GM19438 (cell line): Measurements from ENCODE around the gene CNGA3.

Experiments
- ATAC-seq: cut with Tn5 transposase; IDR thresholded peaks from one replicate; pipeline ENCODE4 v1.9.1; 2021; ENCODE audit warnings: low read depth; ENCODE audit not compliant: unreplicated experiment

CNGA3 gene

GRCh38 chr2:98376301-98376910, 30.1 kb downstream of the CNGA3 start:
- no peak for ATAC-seq

DNA sequence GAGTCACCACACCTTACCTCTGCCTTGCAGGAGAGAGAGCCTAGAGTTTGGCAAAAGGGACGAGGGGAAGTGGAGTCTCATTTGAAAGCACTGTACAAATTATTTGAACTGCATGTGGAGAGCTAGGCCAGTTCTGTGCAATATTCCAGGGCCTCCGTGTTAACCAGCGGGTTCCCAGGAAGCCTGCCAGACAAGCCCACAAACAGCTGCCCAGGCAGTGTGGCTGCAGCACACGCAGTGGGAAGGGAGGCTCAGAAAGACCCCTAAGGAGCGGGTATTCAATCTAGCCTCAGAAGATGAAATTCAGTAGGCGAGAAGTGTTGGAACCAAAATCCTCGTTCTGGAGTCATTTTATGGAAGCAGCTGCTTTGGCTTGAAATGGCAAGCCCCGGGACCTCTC, 30.7 kb downstream of the CNGA3 start:
- ATAC-seq = no peak

GRCh38 chr2:98377544-98377943, 31.3 kb downstream of the CNGA3 start:
- ATAC-seq = no peak

DNA sequence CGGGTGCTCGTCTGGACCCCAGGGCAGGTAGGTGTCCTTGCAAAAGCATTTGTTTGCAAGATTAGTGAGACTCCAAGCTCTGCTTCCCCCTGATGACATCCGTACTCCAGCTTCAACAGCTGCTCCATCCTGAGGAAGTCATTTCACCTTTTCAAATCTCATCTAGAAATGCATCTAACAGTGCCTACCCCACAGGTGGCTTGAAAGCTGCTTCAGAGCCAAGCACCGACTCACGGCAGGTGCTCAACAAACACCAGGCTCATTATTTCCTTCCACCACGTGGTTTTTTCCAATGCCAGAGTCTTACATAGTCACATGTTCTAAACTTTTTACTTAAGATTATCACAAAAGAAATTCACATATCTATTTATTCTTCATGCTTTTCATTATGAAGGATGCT, 31.9 kb downstream of the CNGA3 start:
- ATAC-seq = no peak

- no peak for ATAC-seq
Observed at GRCh38 chr2:98378901-98379300, 32.6 kb downstream of the CNGA3 start.

DNA sequence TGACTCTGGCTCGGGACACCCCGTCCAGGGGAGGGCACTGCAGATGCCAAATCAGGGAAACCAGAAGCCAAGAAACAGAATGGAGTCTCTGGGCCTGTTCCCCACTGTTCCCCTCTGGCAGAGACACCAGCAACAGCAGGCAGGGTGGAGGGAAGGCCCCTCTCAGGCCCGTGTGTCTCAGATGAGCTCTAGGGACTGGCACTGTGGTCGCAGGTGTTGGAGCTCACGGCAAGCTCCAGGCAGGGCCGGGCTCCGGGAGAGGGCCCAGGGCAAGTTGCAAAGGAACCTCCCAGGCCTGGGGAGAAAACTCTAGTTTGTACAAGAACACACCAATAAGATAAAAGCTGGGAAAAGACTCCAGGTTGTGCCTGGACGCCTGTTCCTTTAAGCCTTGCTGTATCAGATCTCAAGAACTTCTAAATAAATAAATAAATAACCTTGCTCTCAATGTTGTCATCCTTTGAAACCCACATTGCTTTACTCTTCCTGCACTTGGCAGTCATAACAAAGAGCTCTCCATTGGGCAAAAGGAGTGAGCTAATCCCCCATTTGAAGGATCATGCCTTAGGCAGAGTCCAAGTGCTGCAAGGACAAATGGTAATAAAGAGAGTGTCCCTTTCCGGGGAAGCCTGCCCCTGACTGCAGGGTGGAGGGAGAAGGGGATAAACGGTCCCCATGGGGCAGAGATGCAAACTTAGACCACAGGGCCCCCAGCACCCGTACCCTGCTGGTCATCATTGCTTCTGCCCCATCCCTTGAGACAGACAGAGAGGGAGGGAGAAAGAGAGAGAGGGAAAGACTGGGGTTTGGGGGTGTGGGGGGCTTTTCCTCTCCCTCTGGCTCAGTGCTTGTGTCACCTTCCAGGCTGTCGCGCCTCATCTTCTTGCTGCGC, 33.3 kb downstream of the CNGA3 start:
- ATAC-seq = no peak

DNA sequence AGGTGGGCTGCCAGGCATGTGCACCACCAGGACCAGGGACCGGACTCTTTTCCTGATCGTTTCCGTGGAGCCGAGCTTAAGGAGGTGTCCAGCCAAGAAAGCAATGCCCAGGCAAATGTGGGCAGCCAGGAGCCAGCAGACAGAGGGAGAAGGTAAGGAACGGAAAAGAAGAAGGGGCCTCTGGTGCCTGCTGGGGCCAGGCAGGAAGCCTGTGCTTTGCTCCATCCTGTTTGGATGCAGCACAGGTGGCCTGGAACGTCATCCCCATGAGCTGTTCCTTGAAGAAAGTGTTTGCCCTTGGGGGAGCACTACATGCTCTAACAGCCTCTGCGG, 33.9 kb downstream of the CNGA3 start:
- no peak for ATAC-seq

DNA sequence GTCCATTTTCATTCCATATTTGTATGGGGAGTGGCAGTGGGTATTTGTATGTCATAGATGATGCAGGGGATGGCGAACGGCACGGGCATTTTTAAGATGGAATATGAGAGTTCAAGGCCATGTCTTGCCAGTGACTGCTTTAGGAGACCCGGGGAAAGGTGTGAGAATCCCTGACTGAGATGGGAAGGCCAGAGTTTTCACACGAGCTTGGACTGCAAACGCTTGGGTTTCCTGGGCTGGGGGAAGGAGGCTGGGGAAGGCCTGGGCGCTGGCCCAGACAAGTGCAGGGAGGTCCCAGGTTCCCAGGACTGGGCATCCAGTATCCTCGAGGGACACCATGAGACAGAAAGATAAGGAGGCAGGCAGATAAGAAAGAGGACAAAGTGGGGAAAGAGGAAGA, 35.2 kb downstream of the CNGA3 start:
- no peak for ATAC-seq

DNA sequence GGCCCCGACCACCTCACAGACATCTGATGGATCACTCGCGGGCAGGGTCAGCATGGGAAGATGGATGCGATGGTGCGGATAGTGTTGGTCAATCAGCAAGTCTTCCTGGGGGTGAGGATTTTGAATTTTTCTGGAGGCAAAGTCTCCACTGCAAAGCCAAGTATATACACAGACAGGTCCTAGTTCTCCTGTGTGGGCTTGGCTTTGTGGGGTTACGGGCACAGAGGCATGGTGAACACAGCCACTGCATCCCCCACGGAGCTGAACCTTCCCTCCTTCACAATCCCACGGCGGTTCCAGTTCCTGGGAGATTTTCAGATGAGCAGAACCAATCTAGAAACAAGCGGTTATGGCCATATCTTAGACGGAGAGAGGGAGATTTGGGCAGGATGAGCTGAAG, 35.8 kb downstream of the CNGA3 start:
- ATAC-seq = no peak

DNA sequence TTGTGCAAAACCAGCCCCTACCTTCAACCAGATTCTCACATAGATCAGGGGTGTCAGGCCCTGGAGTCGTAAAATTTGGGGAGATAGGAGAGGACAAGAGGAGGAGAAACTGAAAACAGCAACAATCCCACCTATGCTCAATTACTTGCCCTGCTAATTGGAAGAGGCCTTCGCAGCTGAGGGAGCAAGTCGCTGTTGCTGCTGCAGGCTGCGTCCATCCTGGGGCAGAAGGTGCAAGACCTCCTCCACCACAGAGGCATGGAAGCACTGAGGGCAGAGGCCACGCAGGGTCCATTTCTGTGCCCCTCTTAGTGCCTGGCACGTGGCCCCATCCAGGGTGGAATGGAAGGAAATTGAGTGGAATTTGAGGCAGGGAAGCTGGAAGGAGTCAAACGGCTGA, 36.5 kb downstream of the CNGA3 start:
- no peak for ATAC-seq

DNA sequence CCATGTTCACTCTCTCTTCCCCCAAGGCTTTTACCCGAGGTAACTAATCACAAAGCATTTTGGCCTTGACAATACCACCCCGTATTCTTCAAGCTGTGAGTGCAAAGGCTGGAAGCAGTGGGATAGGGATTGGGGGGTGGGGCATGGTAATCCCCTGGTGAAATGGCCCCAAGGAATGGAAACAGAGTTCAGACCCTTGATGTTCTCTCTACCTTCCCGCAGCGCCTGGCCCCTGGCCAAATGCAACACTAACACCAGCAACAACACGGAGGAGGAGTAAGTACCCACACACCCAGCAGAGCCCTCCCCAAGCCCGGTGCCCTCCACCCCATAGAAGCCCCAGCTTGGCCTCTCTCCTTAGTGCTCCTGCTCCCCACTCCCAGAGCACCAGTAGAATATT, 36.9 kb downstream of the CNGA3 start:
- ATAC-seq = no peak

GRCh38 chr2:98385050-98385699, 38.9 kb downstream of the CNGA3 start:
- ATAC-seq = no peak

DNA sequence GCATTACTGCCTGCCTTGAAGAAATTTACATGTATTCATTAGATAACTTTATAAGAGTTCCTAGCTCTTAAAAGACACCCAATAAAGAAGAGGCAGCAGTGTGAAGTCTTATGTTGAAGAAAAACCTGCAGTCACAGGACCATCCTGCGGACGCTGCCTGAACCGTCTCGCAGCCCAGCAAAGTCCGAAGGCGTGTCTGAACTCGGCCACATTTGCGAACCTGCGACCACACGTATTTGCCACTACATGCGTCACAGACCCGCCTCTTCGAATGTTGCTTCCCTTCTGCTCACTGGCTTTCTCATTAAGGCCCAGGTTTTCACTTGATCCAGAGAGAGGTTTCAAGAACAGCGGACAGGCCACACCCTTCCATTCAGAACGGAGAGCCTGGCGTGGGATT, 41.2 kb downstream of the CNGA3 start:
- no peak for ATAC-seq

- ATAC-seq = no peak
Observed at GRCh38 chr2:98388081-98388480, 41.8 kb downstream of the CNGA3 start.

DNA sequence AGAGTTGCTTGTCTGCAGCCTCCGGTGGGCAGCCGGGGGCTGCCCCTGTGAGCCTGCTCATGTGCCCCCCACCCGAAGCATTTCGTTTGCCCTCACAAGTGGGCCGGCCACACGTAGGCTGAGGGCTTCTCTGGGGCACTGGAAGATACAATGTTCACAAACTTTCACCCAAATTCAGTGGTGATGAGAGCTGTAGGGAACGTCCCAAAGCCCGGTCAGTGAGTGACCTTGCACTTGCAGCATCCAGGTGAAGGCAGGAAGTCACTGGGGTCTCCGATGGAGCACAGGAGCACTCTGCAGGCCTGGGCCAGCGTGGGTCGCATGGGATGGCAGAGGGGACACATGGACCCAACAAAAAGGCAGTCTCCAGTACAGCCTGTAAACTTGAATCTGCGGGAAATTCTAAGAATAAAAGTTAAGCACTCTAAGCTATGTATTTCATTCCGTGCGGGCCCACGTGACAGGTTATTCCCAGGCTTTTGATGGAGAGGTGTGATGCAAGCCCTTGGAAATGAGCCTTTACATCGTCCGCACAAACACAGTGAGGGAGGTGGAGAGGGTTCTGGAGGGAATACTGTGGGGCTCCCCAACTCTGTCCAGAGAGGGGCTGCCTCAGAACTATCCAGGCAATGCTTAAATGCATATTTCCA, 42.5 kb downstream of the CNGA3 start:
- ATAC-seq = no peak

- ATAC-seq = no peak
Observed at GRCh38 chr2:98389251-98389605, 43.0 kb downstream of the CNGA3 start.

DNA sequence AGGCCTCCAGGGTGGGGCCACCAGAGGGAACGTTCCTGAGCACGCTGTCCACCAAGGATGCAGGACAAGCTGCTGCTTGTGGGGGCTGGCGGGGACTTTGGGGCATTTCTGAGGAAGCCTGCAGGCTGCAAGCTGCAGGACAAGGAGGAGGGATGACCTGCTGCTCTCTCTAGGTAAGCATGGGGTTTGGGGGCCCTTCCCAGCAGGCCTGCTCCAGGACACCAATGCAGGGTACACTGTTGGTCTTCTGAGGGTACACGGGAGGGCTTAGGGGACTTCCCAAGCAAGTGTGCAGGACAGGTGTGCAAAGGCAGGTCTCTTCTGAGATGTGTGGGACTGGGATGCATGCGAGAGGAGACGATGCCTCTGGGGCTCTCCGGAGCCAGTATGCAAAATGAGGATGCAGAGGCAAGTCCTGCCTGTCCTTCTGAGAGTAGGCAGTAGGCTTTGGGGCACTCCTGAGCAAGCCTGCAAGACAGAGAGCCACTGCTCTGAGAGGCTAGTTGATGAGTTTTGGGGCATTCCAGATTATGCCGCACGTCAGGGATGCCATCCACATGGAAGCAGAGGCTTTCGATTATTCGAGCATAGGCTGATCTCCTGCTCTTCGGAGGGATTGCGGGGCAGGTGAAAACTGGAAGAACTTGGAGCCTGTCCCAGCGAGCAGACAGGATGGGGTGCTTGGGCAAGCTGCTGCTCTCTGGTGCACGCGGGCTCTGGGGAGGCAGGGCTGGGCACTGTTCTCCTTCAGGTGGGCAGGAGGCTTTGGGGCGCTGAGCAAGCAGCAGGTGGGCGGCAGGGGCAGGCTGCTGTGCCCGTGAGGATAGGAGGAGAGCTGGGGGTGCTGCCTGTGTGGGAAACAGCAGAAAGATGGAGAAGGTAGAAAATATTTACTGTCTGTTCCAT, 44.6 kb downstream of the CNGA3 start:
- no peak for ATAC-seq

GRCh38 chr2:98391581-98392270, 45.5 kb downstream of the CNGA3 start:
- ATAC-seq = no peak

DNA sequence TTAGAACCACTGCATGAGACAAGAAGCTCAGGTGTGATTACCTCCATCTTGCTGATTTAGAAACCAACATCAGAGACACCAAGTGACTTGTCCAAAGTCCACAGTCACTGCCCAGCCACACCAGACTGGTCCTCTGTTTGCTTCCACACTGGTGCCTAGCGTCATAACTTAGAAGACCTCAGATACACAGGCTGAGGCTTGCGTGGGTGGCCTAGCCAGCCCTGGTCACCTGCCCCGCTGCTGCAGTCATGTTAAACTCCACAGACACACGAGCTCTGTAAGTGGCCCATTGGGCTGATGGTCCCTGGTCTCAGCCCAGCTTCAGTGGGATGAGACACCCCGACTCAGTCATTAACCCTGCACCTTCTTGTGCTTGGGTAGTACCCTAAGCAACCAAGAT, 47.1 kb downstream of the CNGA3 start:
- ATAC-seq = no peak

DNA sequence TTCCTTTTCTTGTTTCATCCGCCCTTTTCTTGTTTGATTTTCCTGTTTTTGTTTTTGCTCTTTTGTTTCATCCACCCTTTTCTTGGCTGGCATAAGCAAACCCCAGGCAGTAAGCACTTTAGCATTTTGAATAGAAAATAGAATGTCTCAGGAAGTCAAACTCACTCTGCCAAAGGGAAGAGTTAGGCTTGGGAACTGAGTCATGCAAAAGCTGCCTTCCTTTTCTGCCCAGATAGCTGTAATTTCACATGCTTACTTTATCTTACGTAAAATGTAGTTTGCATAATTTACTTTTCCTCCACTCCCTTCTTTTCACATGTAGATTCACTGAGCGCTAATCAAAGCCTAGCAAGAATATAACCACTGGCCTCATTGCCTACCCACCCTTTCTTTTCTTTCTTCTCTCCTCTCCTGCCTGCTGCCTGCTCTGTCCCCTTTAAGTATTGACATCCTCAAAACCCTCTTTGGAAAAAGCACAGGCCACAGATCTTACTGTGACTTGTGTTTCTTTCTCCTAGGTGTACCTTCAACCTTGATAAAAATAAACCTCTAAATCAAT, 48.4 kb downstream of the CNGA3 start:
- no peak for ATAC-seq
